AG09309 (cell line): ENCODE data around the gene AGMO.

Source experiments
- DNase-seq: peaks from one replicate; pipeline ENCODE4 v3.0.0-alpha.2; 2010; ENCODE audit warnings: low read depth
- H3K4me3 ChIP-seq: 2 replicates; pipeline ENCODE4 v1.5.1; 2011; ENCODE audit warnings: mild to moderate bottlenecking, low read depth, low read length, moderate library complexity; ENCODE audit not compliant: control insufficient read depth
- TF ChIP-seq, protein P1 (sequence below): IDR thresholded peaks from 2 replicates; pipeline ENCODE4 v1.5.1; 2011; ENCODE audit warnings: mild to moderate bottlenecking, low read depth, low read length, inconsistent platforms; ENCODE audit not compliant: insufficient read depth, control insufficient read depth; ENCODE audit errors: missing control alignments

Gene AGMO

GRCh38 chr7:15495170-15495569 is 66.6 kb downstream of the AGMO start:
- TF ChIP-seq, protein P1, sequence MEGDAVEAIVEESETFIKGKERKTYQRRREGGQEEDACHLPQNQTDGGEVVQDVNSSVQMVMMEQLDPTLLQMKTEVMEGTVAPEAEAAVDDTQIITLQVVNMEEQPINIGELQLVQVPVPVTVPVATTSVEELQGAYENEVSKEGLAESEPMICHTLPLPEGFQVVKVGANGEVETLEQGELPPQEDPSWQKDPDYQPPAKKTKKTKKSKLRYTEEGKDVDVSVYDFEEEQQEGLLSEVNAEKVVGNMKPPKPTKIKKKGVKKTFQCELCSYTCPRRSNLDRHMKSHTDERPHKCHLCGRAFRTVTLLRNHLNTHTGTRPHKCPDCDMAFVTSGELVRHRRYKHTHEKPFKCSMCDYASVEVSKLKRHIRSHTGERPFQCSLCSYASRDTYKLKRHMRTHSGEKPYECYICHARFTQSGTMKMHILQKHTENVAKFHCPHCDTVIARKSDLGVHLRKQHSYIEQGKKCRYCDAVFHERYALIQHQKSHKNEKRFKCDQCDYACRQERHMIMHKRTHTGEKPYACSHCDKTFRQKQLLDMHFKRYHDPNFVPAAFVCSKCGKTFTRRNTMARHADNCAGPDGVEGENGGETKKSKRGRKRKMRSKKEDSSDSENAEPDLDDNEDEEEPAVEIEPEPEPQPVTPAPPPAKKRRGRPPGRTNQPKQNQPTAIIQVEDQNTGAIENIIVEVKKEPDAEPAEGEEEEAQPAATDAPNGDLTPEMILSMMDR = no peak
- no peak overlapping the region for H3K4me3 ChIP-seq
- DNase-seq = no peak

DNA sequence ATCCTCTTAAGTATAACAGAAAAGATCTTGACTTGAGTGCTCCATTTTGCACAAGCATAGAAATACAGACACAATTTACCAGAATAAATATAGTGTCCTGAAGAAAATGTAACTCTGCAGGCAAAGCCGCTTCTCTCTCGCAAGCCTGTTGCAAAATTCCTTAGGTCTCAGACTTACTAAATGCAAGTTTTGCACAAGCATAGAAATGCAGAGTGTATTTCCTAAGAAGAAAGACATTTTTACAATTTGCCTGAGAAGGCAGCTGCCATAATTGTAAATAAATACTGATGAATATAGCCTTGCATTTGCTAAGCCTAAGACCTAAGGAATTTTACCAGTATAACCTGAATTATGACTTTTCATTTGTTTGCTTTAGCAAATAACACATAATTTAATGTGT is 67.1 kb downstream of the AGMO start:
- no peak overlapping the region for H3K4me3 ChIP-seq
- no peak for DNase-seq
- TF ChIP-seq, protein P1 = no peak

- TF ChIP-seq, protein P1 = no peak
- no peak overlapping the region for H3K4me3 ChIP-seq
- DNase-seq = no peak
These were observed 70.5 kb downstream of the AGMO start for GRCh38 chr7:15491361-15491760.

- TF ChIP-seq, protein P1 = no peak
- H3K4me3 ChIP-seq = no peak overlapping the region
- no peak for DNase-seq
These were observed 71.5 kb downstream of the AGMO start for GRCh38 chr7:15490291-15490690.

DNA sequence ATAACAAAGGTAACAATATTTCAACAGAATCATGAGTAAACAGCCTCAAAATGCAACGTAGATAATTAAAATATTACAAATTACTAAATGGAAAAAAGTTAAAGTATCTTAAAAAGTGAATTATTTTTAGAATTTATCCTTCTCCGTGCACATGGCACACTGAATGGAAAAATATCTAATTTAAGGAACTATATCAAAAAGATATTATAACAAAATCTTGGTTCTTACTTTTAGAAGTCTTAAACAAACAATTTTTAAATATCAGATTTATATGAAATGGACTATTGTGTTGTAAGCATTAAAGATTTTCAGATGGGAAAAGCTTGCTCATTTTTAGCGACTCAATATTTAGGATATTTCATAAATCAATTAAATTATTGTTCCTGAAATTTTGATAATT is 72.0 kb downstream of the AGMO start:
- TF ChIP-seq, protein P1 = no peak
- no peak overlapping the region for H3K4me3 ChIP-seq
- DNase-seq = no peak

- DNase-seq = no peak
- TF ChIP-seq, protein P1 = no peak
- no peak overlapping the region for H3K4me3 ChIP-seq
These were observed 72.4 kb downstream of the AGMO start for GRCh38 chr7:15489383-15489782.

DNA sequence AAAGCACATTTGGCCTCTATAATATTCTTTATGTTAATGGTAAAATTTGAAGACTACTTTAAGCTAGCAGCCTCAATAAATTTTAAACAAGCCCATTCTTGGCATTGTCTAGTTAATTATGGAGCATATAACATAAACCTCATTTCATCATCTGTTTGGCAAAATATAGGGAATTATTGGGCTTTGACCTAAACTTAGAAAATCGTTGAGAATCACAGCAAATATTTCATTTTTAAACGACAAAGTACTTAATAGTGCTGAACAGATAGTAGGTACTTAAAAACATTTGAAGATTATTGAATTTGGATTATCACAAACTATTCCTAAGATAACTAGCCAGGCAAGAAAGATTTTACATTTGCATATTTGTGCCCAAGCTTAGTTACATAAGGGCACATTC is 73.4 kb downstream of the AGMO start:
- no peak for DNase-seq
- TF ChIP-seq, protein P1 = no peak
- H3K4me3 ChIP-seq = no peak overlapping the region
